Pulmonary artery endothelial cell (primary cell): ENCODE measurements around the gene PCDHGA10. TPM values are rescaled to one million over a fixed set of nuclear protein-coding genes. Genes with fewer than 3 reads are reported as not detected.
"Not testable (repeated sequence)": the region's sequence is repeated elsewhere in the genome, so short reads cannot be mapped to it uniquely, and the experiment has no call there.

Source experiments
- DNase-seq: peaks from one replicate; pipeline ENCODE4 v3.0.0-alpha.2; 2011; ENCODE audit warnings: low read depth, low spot score
- total RNA-seq: library from RNA; depleted of rRNA; stranded (reverse); fragments of >200 nt; gene quantifications from 2 replicates; pipeline ENCODE4 v1.2.3, GENCODE V29; 2014

The PCDHGA10 gene
- 3.1 and 4.0 TPM in 2 replicates for total RNA-seq

- no peak for DNase-seq
These were observed at the start of gene PCDHGA10 for GRCh38 chr5:141412854-141413539. Gene PCDHGA10, plus strand, starts transcription at chr5:141412987. Its CDS starts 189 bp downstream, at chr5:141413176.

- no peak for DNase-seq
These were observed 48.7 kb upstream of the PCDHGA10 start, which contains the start of gene PCDHGA5 for GRCh38 chr5:141363952-141364660. Gene PCDHGA5, plus strand, starts transcription at chr5:141364162. Its CDS starts 169 bp downstream, at chr5:141364331.

GRCh38 chr5:141366016-141366896, 46.5 kb upstream of the PCDHGA10 start:
- no peak for DNase-seq

- DNase-seq = no peak
These were observed 42.6 kb upstream of the PCDHGA10 start, which contains the start of gene PCDHGB3 for GRCh38 chr5:141369994-141370848. Gene PCDHGB3, plus strand, starts transcription at chr5:141370242. Its CDS starts 153 bp downstream, at chr5:141370395.

- DNase-seq = no peak
These were observed 41.0 kb upstream of the PCDHGA10 start for GRCh38 chr5:141371572-141372475.

- no peak for DNase-seq
These were observed 39.0 kb upstream of the PCDHGA10 start, which contains the start of gene PCDHGA6 for GRCh38 chr5:141373673-141374317. Gene PCDHGA6, plus strand, starts transcription at chr5:141373891. Its CDS starts 193 bp downstream, at chr5:141374084.

- no peak for DNase-seq
These were observed 38.2 kb upstream of the PCDHGA10 start for GRCh38 chr5:141374627-141375026.

GRCh38 chr5:141375444-141376155, 37.2 kb upstream of the PCDHGA10 start:
- DNase-seq = not testable (repeated sequence)

- DNase-seq = no peak
These were observed 30.1 kb upstream of the PCDHGA10 start, which contains the start of gene PCDHGA7 for GRCh38 chr5:141382469-141383294. Gene PCDHGA7, plus strand, starts transcription at chr5:141382742. Its CDS starts 158 bp downstream, at chr5:141382900.

GRCh38 chr5:141383345-141383744, 29.4 kb upstream of the PCDHGA10 start:
- DNase-seq = no peak

GRCh38 chr5:141384471-141385267, 28.1 kb upstream of the PCDHGA10 start:
- DNase-seq = no peak

- DNase-seq = not testable (repeated sequence)
These were observed 25.1 kb upstream of the PCDHGA10 start, which contains the start of gene PCDHGB4 for GRCh38 chr5:141387557-141388311. Gene PCDHGB4, plus strand, starts transcription at chr5:141387698. Its CDS starts 187 bp downstream, at chr5:141387885.

GRCh38 chr5:141388661-141389060, 24.1 kb upstream of the PCDHGA10 start:
- no peak for DNase-seq

GRCh38 chr5:141389153-141390042, 23.4 kb upstream of the PCDHGA10 start:
- no peak for DNase-seq
